ENCODE results near the gene MKI67.
A peak's percentile ranks its signal among the peaks of the same experiment; 100 is the strongest.

The MKI67 gene

DNA sequence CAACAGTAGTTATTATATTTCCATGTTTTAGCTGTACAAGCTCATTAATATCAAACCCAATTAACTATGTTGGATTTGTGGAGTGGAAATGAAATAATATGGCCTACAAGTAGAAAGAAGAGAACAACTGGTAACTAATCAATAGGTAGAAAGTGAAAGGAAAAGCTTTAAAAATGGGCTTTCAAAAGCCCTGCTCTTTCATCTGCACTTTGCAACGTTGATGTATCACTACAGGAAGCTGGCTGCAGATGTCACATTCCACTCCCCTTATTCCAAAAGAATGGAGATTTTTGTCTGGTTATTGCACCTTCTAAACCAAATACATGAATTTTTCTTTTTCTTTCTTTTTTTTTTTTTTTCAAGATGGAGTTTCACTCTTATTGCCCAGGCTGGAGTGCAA lies 11.7 kb upstream of the MKI67 start:
- Histone ChIP-seq H3K4me3 (IDR thresholded peaks at IDR 0.05; ENCODE audit: insufficient read depth, low read depth, low read length) (no peak overlapping the region), H2AFZ (ENCODE audit: low read depth) (no peak overlapping the region), H3K9ac (no peak overlapping the region), H3K27me3 (ENCODE audit: insufficient read depth, low read depth) (no peaks in the 10 kb centered on the region), H3K36me3 (ENCODE audit: insufficient read depth) (no peaks in the 10 kb centered on the region), H3K4me2 (no peak overlapping the region), H4K20me1 (ENCODE audit: insufficient read depth) (no peaks in the 10 kb centered on the region), H3K79me2 (ENCODE audit: insufficient read depth, low read depth) (no peaks in the 10 kb centered on the region), H3K4me1 (ENCODE audit: low read depth, poor library complexity, severe bottlenecking) (no peaks in the 10 kb centered on the region), H3K27ac (no peak overlapping the region)
- TF ChIP-seq CTCF (conservative IDR thresholded peaks at IDR 0.05; ENCODE audit: low read depth, low read length) = no peak

DNA sequence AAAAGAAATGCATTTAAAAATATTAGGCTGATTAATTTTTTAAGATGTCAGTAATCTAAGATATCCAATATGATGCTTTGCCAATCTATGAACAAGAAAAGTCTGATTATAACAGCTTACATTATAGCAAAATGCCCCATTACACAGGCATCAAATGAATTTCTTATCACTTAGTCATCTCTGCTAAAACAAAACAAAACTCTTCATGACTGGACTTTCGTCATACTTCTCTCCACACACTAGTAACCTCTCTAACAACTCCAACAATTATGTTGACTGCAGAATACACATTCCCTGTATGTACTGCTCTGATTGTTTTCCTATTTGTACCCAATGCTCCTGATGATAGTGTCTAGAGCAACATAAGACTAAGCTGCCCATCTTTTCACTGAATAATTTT lies 3.8 kb upstream of the MKI67 start:
- no peaks in the 10 kb centered on the region for H3K27me3 ChIP-seq (ENCODE audit: insufficient read depth, low read depth)
- peaks cover 10% of the 10 kb centered on the region for H3K79me2 ChIP-seq (ENCODE audit: insufficient read depth, low read depth)
- H2AFZ ChIP-seq (ENCODE audit: low read depth) = no peak overlapping the region
- no peaks in the 10 kb centered on the region for H4K20me1 ChIP-seq (ENCODE audit: insufficient read depth)
- H3K4me3 ChIP-seq (IDR thresholded peaks at IDR 0.05; ENCODE audit: insufficient read depth, low read depth, low read length) = no peak overlapping the region
- H3K36me3 ChIP-seq (ENCODE audit: insufficient read depth) = no peaks in the 10 kb centered on the region
- peaks cover 7% of the 10 kb centered on the region for H3K4me1 ChIP-seq (ENCODE audit: low read depth, poor library complexity, severe bottlenecking)
- no peak for TF ChIP-seq CTCF (conservative IDR thresholded peaks at IDR 0.05; ENCODE audit: low read depth, low read length)
- H3K27ac ChIP-seq = no peak overlapping the region
- H3K9ac ChIP-seq = no peak overlapping the region
- H3K4me2 ChIP-seq = no peak overlapping the region

- Histone ChIP-seq H3K4me2 (no peak overlapping the region), H3K4me1 (ENCODE audit: low read depth, poor library complexity, severe bottlenecking) (peaks cover 19% of the 10 kb centered on the region), H2AFZ (ENCODE audit: low read depth) (no peak overlapping the region), H4K20me1 (ENCODE audit: insufficient read depth) (0 out of 2 replicates have a peak, but pooled peaks cover 2% of the 10 kb centered on the region), H3K27ac (no peak overlapping the region), H3K9ac (no peak overlapping the region), H3K79me2 (ENCODE audit: insufficient read depth, low read depth) (peaks cover 25% of the 10 kb centered on the region), H3K27me3 (ENCODE audit: insufficient read depth, low read depth) (no peaks in the 10 kb centered on the region), H3K4me3 (IDR thresholded peaks at IDR 0.05; ENCODE audit: insufficient read depth, low read depth, low read length) (no peak overlapping the region), H3K36me3 (ENCODE audit: insufficient read depth) (0 out of 2 replicates have a peak, but pooled peaks cover under 1% of the 10 kb centered on the region)
- no peak for TF ChIP-seq CTCF (conservative IDR thresholded peaks at IDR 0.05; ENCODE audit: low read depth, low read length)
Observed at GRCh38 chr10:128128582-128128981, 2.4 kb upstream of the MKI67 start.

DNA sequence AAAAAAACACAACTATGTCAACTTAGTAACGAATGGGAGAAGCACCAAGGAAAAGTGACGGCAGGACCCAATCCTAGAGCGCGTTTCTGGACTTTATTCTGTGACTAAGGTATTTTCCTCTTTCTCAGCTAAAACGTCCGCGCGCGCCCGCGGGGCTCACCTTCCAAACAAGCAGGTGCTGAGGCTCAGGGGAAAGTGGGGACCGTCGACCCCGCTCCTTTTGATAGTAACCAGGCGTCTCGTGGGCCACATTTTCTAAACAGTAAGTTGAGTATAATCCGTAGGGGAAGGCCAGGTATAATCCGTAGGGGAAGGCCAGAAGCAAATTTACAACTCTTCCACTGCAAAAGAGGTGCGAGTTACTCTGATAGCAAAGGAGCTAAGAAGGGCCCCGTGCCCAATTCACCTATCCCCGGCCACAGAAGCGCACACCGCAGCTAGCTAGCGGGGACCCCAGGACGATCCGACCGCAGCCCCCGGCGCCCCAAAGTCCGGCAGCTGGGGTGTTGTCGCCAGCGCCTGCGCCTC lies 743 bp downstream of the MKI67 start:
- H3K79me2 ChIP-seq (ENCODE audit: insufficient read depth, low read depth) = peaks cover 53% of the 10 kb centered on the region
- no peaks in the 10 kb centered on the region for H3K27me3 ChIP-seq (ENCODE audit: insufficient read depth, low read depth)
- peaks cover 36% of the 10 kb centered on the region for H3K4me1 ChIP-seq (ENCODE audit: low read depth, poor library complexity, severe bottlenecking)
- 0 out of 2 replicates have a peak, but pooled peaks cover 8% of the 10 kb centered on the region for H3K36me3 ChIP-seq (ENCODE audit: insufficient read depth)
- H3K4me2 ChIP-seq = peak overlapping the region; percentile 70
- peak overlapping the region; percentile 60 for H3K27ac ChIP-seq
- no peak for TF ChIP-seq CTCF (conservative IDR thresholded peaks at IDR 0.05; ENCODE audit: low read depth, low read length)
- H3K4me3 ChIP-seq (IDR thresholded peaks at IDR 0.05; ENCODE audit: insufficient read depth, low read depth, low read length) = no peak overlapping the region
- peak overlapping the region; percentile 88 for H3K9ac ChIP-seq
- H4K20me1 ChIP-seq (ENCODE audit: insufficient read depth) = peaks cover 16% of the 10 kb centered on the region
- H2AFZ ChIP-seq (ENCODE audit: low read depth) = no peak overlapping the region
